Thoracic aorta (tissue), 2 donors: ENCODE measurements around the gene CXorf38. TPM values are rescaled to one million over a fixed set of nuclear protein-coding genes. Genes with fewer than 3 reads are reported as not detected.
A peak's percentile ranks its signal among the peaks of the same experiment; 100 is the strongest.

Experiments
- ATAC-seq: fragments of 150-250 bp; one replicate; pipeline ENCODE4 v1.8.0; 2017; ENCODE audit warnings: low read depth; ENCODE audit not compliant: insufficient number of reproducible peaks, low FRiP score
- DNase-seq: peaks from one replicate; pipeline ENCODE4 v3.0.0-alpha.2; 2020; ENCODE audit warnings: low spot score
- H3K27ac ChIP-seq, 2 donors: fragments of 200-600 bp; sonication (generic); 1 replicate in 1 of 2; 2 replicates in 1 of 2; pipeline ENCODE4 v1.5.1; 2016; ENCODE audit warnings: mild to moderate bottlenecking in 2 of 2, moderate library complexity in 2 of 2
- H3K27me3 ChIP-seq: fragments of 200-600 bp; sonication (generic); replicated peaks from 2 replicates; pipeline ENCODE4 v1.6.0; 2016; ENCODE audit warnings: mild to moderate bottlenecking; ENCODE audit not compliant: insufficient read depth
- H3K36me3 ChIP-seq: fragments of 200-600 bp; sonication (generic); one replicate; pipeline ENCODE4 v1.5.1; 2016
- H3K4me1 ChIP-seq, 2 donors: fragments of 200-600 bp; sonication (generic); 1 replicate in 1 of 2; 2 replicates in 1 of 2; pipeline versions ENCODE4 v1.5.1 to v1.6.0; 2016; ENCODE audit warnings: low read depth in 2 of 2, mild to moderate bottlenecking in 1 of 2; ENCODE audit not compliant: control insufficient read depth in 1 of 2
- H3K4me3 ChIP-seq: fragments of 200-600 bp; sonication (generic); 2 replicates; pipeline ENCODE4 v1.5.1; 2016; ENCODE audit warnings: mild to moderate bottlenecking
- H3K9me3 ChIP-seq: fragments of 200-600 bp; sonication (generic); 2 replicates; pipeline ENCODE4 v1.5.1; 2016
- CTCF ChIP-seq: fragments of 200-600 bp; sonication (generic); IDR thresholded peaks from one replicate; pipeline ENCODE4 v1.5.1; 2019; ENCODE audit warnings: antibody characterized with exemption
- total RNA-seq, 2 donors: library from RNA; depleted of rRNA; stranded (reverse); fragments of >200 nt; gene quantifications; one replicate each; pipeline versions ENCODE4 v1.1.0 to v1.2.3, GENCODE V29; 2016

Gene CXorf38
- total RNA-seq, result 10 to 100 TPM in 1 of 2 donors, 1 to 10 TPM in 1; 9.5 to 15.2 TPM

DNA sequence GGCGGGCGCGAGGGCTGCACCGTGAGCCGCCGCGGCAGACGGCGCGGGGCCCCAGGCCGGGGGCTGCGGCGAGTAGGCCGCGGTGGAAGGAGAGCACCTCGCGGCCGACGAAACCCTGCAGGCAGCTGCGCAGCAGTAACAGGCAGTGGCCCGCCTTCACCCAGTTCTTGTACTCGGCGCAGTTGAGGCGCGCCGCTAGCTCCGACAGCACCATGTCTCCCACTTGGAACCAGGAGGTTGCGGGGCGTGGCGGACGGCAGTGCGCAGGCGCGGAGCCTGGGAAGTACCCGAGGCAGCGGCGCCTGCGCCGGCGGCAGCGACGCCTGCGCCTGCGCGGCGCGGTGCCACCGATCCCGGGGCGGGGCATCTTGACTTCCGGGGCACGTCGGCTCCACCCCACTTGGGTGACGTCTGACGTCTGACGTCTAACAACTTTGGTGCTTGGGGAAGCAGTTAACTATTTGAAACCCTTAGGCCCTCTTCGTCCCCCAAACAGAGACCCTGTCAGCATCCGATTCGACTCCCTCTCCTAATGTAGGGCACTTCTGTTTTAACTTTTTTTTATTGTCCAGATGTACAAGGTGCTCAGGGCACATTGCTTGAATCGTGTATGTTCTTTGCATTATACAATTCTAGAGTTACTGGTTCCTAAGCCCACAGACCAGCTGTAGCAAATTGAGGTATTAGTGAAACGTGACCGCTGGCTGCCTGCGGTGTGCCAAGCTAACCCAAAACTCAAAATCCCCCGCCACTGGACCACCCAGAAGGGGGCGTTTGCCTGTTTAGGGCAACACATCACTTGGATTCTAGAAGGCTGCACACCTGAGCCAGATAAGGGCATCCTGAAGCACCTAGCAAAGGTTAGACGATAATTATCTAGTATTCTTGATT, at the start of gene CXorf38:
TSS of gene CXorf38 (minus strand) at position 255 of the 891 bp plus-strand sequence. CDS start at position 214, 41 bp downstream.
- TF ChIP-seq CTCF, result no peak
- peak within 1 kb of the TSS; percentile 72 to 83 for H3K27ac ChIP-seq
- DNase-seq (peak; percentile 48), ATAC-seq (peak; percentile 76)
- H3K4me1 ChIP-seq, result peaks cover 10% of the 10 kb centered on the region in 2 donors
- no peaks in the 10 kb centered on the region for H3K9me3 ChIP-seq
- H3K27me3 ChIP-seq, result no peaks in the 10 kb centered on the region
- H3K36me3 ChIP-seq, result no peaks in the 10 kb centered on the region
- H3K4me3 ChIP-seq, result peak within 1 kb of the TSS; percentile 86

GRCh38 chrX:40694802-40695201, 47.4 kb upstream of the CXorf38 start:
- H3K36me3 ChIP-seq, result no peaks in the 10 kb centered on the region
- no peak for TF ChIP-seq CTCF
- ATAC-seq (no peak), DNase-seq (no peak)
- no peaks in the 10 kb centered on the region for H3K9me3 ChIP-seq
- H3K4me3 ChIP-seq, result no peak overlapping the region
- no peaks in the 10 kb centered on the region for H3K4me1 ChIP-seq
- H3K27me3 ChIP-seq, result no peaks in the 10 kb centered on the region
- no peak overlapping the region for H3K27ac ChIP-seq

DNA sequence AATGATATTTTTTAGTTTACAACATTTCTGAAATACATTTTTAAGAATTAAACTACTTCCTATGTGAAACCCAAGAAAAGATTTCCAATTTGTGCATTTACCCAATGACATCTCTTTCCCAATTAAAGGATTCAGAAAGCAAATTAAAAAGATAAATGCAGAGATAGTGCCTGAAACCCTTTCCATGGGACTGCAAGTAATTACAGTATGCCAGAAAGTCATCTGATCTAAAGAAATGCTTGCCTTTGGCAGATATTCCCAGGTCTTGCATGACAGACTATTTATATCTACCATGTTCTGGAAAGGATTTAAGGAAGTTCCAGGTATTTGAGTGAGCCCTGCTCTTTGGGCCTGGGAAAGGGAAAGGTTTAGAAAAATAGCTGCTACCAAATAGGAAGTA, 41.6 kb upstream of the CXorf38 start:
- H3K4me3 ChIP-seq, result no peak overlapping the region
- no peak overlapping the region for H3K27ac ChIP-seq
- peaks cover 4% of the 10 kb centered on the region for H3K36me3 ChIP-seq
- TF ChIP-seq CTCF, result no peak
- DNase-seq (no peak), ATAC-seq (no peak)
- H3K4me1 ChIP-seq, result no peaks in the 10 kb centered on the region
- H3K9me3 ChIP-seq, result no peaks in the 10 kb centered on the region
- H3K27me3 ChIP-seq, result no peaks in the 10 kb centered on the region

DNA sequence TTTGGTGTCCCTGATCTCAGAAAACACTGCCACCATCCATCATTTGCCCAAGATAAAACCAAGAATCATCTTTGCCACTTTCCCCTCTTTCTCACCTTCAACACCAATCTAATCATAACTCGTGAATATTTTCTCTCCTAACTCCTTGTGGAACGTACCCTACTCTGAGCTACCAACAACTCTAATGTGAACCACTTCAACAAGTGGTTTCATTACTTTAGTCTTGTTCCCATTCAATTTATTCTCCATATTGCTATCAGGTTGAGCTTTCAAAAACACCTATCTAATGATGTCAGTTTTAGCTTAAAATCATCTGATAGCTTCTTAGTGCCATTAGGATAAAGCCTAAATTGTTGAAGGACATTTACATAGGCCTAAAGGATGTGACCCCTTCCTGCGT, 39.8 kb upstream of the CXorf38 start:
- ATAC-seq, result no peak
- Histone ChIP-seq H3K4me3 (no peak overlapping the region), H3K36me3 (peaks cover 7% of the 10 kb centered on the region), H3K27me3 (no peaks in the 10 kb centered on the region), H3K9me3 (no peaks in the 10 kb centered on the region), H3K27ac (no peak overlapping the region), H3K4me1 (no peaks in the 10 kb centered on the region)
- TF ChIP-seq CTCF, result no peak
- no peak for DNase-seq

- H3K36me3 ChIP-seq, result peaks cover 7% of the 10 kb centered on the region
- no peak overlapping the region for H3K27ac ChIP-seq
- H3K4me1 ChIP-seq, result no peaks in the 10 kb centered on the region
- ATAC-seq, result no peak
- H3K27me3 ChIP-seq, result no peaks in the 10 kb centered on the region
- no peaks in the 10 kb centered on the region for H3K9me3 ChIP-seq
- DNase-seq, result no peak
- H3K4me3 ChIP-seq, result no peak overlapping the region
- TF ChIP-seq CTCF, result no peak
Observed at GRCh38 chrX:40685362-40685918, 38.1 kb upstream of the CXorf38 start.
